ENCODE results near the gene RFPL3.

DNA sequence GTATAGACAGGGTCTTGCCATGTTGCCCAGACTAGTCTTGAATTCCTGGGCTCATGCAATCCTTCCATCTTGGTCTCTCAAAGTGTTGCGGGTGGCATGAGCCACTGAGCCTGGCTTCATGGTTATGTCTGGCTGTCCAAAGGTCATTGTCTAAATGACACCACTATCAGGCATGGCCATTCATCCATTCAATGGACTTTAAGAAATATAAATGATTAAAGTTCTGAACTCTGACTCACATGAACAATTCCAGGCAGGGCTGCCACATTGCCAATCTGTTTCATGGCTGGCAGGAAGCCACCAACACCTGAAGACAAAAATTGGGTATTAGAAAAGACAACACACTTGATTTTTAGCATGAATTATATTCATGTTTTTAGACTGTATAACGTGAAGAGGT, 50.3 kb downstream of the RFPL3 start:
- TF ChIP-seq, protein P1, sequence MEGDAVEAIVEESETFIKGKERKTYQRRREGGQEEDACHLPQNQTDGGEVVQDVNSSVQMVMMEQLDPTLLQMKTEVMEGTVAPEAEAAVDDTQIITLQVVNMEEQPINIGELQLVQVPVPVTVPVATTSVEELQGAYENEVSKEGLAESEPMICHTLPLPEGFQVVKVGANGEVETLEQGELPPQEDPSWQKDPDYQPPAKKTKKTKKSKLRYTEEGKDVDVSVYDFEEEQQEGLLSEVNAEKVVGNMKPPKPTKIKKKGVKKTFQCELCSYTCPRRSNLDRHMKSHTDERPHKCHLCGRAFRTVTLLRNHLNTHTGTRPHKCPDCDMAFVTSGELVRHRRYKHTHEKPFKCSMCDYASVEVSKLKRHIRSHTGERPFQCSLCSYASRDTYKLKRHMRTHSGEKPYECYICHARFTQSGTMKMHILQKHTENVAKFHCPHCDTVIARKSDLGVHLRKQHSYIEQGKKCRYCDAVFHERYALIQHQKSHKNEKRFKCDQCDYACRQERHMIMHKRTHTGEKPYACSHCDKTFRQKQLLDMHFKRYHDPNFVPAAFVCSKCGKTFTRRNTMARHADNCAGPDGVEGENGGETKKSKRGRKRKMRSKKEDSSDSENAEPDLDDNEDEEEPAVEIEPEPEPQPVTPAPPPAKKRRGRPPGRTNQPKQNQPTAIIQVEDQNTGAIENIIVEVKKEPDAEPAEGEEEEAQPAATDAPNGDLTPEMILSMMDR (IDR thresholded peaks at IDR 0.05; ENCODE audit: insufficient read depth, low read length, poor library complexity, severe bottlenecking): no peak
- TF ChIP-seq EZH2phosphoT487 (conservative IDR thresholded peaks at IDR 0.05; ENCODE audit: low read length): no peak
